HG02870 (cell line): ENCODE results near the gene DFFA.
"Not testable (repeated sequence)": the region's sequence is repeated elsewhere in the genome, so short reads cannot be mapped to it uniquely, and the experiment has no call there.

Source experiments
- ATAC-seq: cut with Tn5 transposase; IDR thresholded peaks from one replicate; pipeline ENCODE4 v1.9.1; 2021; ENCODE audit warnings: mild to moderate bottlenecking, moderate library complexity; ENCODE audit not compliant: unreplicated experiment

The DFFA gene

GRCh38 chr1:10431070-10431730, 41.1 kb downstream of the DFFA start:
- no peak for ATAC-seq

GRCh38 chr1:10430216-10431069, 41.9 kb downstream of the DFFA start, which contains the start of gene CENPS:
Gene CENPS, plus strand, starts transcription at chr1:10430433. Its CDS starts 85 bp downstream, at chr1:10430518.
- ATAC-seq: peak; percentile 76

- peak; percentile 11 for ATAC-seq
These were observed 42.5 kb downstream of the DFFA start for GRCh38 chr1:10429868-10430215.

GRCh38 chr1:10428984-10429383, 43.3 kb downstream of the DFFA start:
- ATAC-seq: no peak

GRCh38 chr1:10426535-10426848, 45.8 kb downstream of the DFFA start:
- ATAC-seq: not testable (repeated sequence)

GRCh38 chr1:10425826-10426534, 46.3 kb downstream of the DFFA start:
- ATAC-seq: not testable (repeated sequence)

- no peak for ATAC-seq
These were observed 47.7 kb downstream of the DFFA start for GRCh38 chr1:10424651-10425050.

GRCh38 chr1:10424034-10424433, 48.3 kb downstream of the DFFA start:
- no peak for ATAC-seq

- no peak for ATAC-seq
These were observed 50.7 kb downstream of the DFFA start for GRCh38 chr1:10421637-10422036.

GRCh38 chr1:10419351-10419750, 53.0 kb downstream of the DFFA start:
- ATAC-seq: no peak

- not testable (repeated sequence) for ATAC-seq
These were observed 53.6 kb downstream of the DFFA start for GRCh38 chr1:10418741-10419140.

GRCh38 chr1:10415967-10416366, 56.4 kb downstream of the DFFA start:
- not testable (repeated sequence) for ATAC-seq

GRCh38 chr1:10415211-10415930, 57.0 kb downstream of the DFFA start:
- no peak for ATAC-seq

- no peak for ATAC-seq
These were observed 65.1 kb downstream of the DFFA start for GRCh38 chr1:10407201-10407600.
